ENCODE measurements around the gene SYT1. TPM values are rescaled to one million over a fixed set of nuclear protein-coding genes. Genes with fewer than 3 reads are reported as not detected.

SYT1 gene
- total RNA-seq, 1 donor: not detected

GRCh38 chr12:79301181-79301580 is 436.6 kb downstream of the SYT1 start:
- Histone ChIP-seq H3K4me3 (ENCODE audit: insufficient read depth, low read length) (no peak overlapping the region), H3K27ac (ENCODE audit: low read depth, low read length) (no peak overlapping the region), H3K79me2 (ENCODE audit: insufficient read depth, low read length) (no peaks in the 10 kb centered on the region), H4K20me1 (ENCODE audit: insufficient read depth, low read length) (no peaks in the 10 kb centered on the region), H3K4me2 (ENCODE audit: insufficient read depth, low read length) (no peak overlapping the region), H3K9me3 (ENCODE audit: low read depth, low read length) (no peaks in the 10 kb centered on the region), H2AFZ (ENCODE audit: low read length) (no peak overlapping the region), H3K4me1 (ENCODE audit: insufficient read depth, low read length) (no peaks in the 10 kb centered on the region), H3K27me3 (ENCODE audit: insufficient read depth, low read length) (no peaks in the 10 kb centered on the region), H3K36me3 (ENCODE audit: insufficient read depth, low read length) (no peaks in the 10 kb centered on the region)
- no peak for TF ChIP-seq CTCF (IDR thresholded peaks at IDR 0.05; ENCODE audit: extremely low read depth, low read depth, low read length)
- DNase-seq (ENCODE audit: insufficient read length, low spot score, missing footprints): no peak

- Histone ChIP-seq H3K9me3 (ENCODE audit: low read depth, low read length) (no peaks in the 10 kb centered on the region), H3K27me3 (ENCODE audit: insufficient read depth, low read length) (no peaks in the 10 kb centered on the region), H3K4me3 (ENCODE audit: insufficient read depth, low read length) (no peak overlapping the region), H3K27ac (ENCODE audit: low read depth, low read length) (no peak overlapping the region), H3K4me2 (ENCODE audit: insufficient read depth, low read length) (no peak overlapping the region), H2AFZ (ENCODE audit: low read length) (no peak overlapping the region), H3K79me2 (ENCODE audit: insufficient read depth, low read length) (no peaks in the 10 kb centered on the region), H4K20me1 (ENCODE audit: insufficient read depth, low read length) (no peaks in the 10 kb centered on the region), H3K36me3 (ENCODE audit: insufficient read depth, low read length) (no peaks in the 10 kb centered on the region), H3K4me1 (ENCODE audit: insufficient read depth, low read length) (no peaks in the 10 kb centered on the region)
- no peak for TF ChIP-seq CTCF (IDR thresholded peaks at IDR 0.05; ENCODE audit: extremely low read depth, low read depth, low read length)
- no peak for DNase-seq (ENCODE audit: insufficient read length, low spot score, missing footprints)
These were observed 437.7 kb downstream of the SYT1 start for GRCh38 chr12:79302162-79302814.

DNA sequence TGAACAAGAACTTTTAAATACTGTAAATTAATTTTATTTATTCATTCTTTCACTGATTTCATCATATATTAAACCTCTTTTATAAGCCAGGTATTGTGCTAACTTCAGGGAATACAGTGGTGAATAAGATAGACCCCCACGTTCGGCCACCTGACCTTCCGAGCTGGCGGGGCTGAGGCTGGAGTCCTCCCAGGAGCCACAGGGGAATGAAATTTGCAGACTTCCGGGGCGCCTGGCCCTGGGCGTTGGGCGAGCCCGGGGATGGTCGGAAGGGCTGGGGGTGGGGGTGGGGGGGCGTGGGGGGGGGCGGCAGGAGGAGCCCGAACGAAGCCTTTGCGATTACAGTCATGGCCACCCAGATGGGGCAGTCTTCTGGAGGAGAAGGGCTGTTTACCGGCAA is 442.8 kb downstream of the SYT1 start:
- DNase-seq (ENCODE audit: insufficient read length, low spot score, missing footprints): no peak
- H3K4me2 ChIP-seq (ENCODE audit: insufficient read depth, low read length): no peak overlapping the region
- no peak for TF ChIP-seq CTCF (IDR thresholded peaks at IDR 0.05; ENCODE audit: extremely low read depth, low read depth, low read length)

GRCh38 chr12:79309039-79309438 is 444.5 kb downstream of the SYT1 start:
- Histone ChIP-seq H3K36me3 (ENCODE audit: insufficient read depth, low read length) (no peaks in the 10 kb centered on the region), H3K9me3 (ENCODE audit: low read depth, low read length) (no peaks in the 10 kb centered on the region), H3K27me3 (ENCODE audit: insufficient read depth, low read length) (no peaks in the 10 kb centered on the region), H3K4me3 (ENCODE audit: insufficient read depth, low read length) (no peak overlapping the region), H2AFZ (ENCODE audit: low read length) (no peak overlapping the region), H4K20me1 (ENCODE audit: insufficient read depth, low read length) (no peaks in the 10 kb centered on the region), H3K27ac (ENCODE audit: low read depth, low read length) (no peak overlapping the region), H3K79me2 (ENCODE audit: insufficient read depth, low read length) (no peaks in the 10 kb centered on the region), H3K4me1 (ENCODE audit: insufficient read depth, low read length) (no peaks in the 10 kb centered on the region), H3K4me2 (ENCODE audit: insufficient read depth, low read length) (no peak overlapping the region)
- DNase-seq (ENCODE audit: insufficient read length, low spot score, missing footprints): no peak
- TF ChIP-seq CTCF (IDR thresholded peaks at IDR 0.05; ENCODE audit: extremely low read depth, low read depth, low read length): no peak

More for the DNA sequence above, 442.8 kb downstream of the SYT1 start:
- Histone ChIP-seq H3K27me3 (ENCODE audit: insufficient read depth, low read length) (no peaks in the 10 kb centered on the region), H3K4me3 (ENCODE audit: insufficient read depth, low read length) (no peak overlapping the region), H3K36me3 (ENCODE audit: insufficient read depth, low read length) (no peaks in the 10 kb centered on the region), H3K79me2 (ENCODE audit: insufficient read depth, low read length) (no peaks in the 10 kb centered on the region), H3K27ac (ENCODE audit: low read depth, low read length) (no peak overlapping the region), H4K20me1 (ENCODE audit: insufficient read depth, low read length) (no peaks in the 10 kb centered on the region), H2AFZ (ENCODE audit: low read length) (no peak overlapping the region), H3K4me1 (ENCODE audit: insufficient read depth, low read length) (no peaks in the 10 kb centered on the region), H3K9me3 (ENCODE audit: low read depth, low read length) (no peaks in the 10 kb centered on the region)

Data from osteoblast (primary cell).